ENCODE results near the gene CYB5RL.

CYB5RL gene

DNA sequence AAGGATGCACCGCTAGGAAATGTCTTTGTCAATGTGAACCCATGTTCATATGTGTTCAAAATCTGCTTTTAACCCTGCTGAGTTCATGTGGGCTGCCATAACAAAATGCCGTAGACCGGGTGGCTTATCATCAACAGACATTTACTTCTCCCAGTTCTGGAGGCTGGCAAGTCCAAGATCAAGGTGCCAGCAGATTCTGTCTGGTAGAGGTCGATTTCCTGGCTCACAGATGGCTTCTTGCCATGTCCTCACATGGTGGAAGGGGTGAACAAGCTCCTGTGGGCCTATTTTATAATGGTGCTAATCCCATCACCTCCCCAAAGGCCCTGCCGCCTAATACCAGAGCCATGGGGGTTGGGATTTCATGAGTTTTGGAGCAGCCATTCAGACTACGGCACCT is 42.4 kb downstream of the CYB5RL start:
- TF ChIP-seq TAF1 (IDR thresholded peaks at IDR 0.05; ENCODE audit: borderline replicate concordance, insufficient read depth, low read length) (no peak), FOXP2 (optimal IDR thresholded peaks at IDR 0.05; ENCODE audit: borderline replicate concordance, extremely low read depth, extremely low read length, insufficient read depth) (no peak), SIN3A (IDR thresholded peaks at IDR 0.05; ENCODE audit: borderline replicate concordance, insufficient read depth, low read length) (no peak), POLR2AphosphoS5 (IDR thresholded peaks at IDR 0.05; ENCODE audit: low read depth, low read length) (no peak)
- TF ChIP-seq, protein P1, sequence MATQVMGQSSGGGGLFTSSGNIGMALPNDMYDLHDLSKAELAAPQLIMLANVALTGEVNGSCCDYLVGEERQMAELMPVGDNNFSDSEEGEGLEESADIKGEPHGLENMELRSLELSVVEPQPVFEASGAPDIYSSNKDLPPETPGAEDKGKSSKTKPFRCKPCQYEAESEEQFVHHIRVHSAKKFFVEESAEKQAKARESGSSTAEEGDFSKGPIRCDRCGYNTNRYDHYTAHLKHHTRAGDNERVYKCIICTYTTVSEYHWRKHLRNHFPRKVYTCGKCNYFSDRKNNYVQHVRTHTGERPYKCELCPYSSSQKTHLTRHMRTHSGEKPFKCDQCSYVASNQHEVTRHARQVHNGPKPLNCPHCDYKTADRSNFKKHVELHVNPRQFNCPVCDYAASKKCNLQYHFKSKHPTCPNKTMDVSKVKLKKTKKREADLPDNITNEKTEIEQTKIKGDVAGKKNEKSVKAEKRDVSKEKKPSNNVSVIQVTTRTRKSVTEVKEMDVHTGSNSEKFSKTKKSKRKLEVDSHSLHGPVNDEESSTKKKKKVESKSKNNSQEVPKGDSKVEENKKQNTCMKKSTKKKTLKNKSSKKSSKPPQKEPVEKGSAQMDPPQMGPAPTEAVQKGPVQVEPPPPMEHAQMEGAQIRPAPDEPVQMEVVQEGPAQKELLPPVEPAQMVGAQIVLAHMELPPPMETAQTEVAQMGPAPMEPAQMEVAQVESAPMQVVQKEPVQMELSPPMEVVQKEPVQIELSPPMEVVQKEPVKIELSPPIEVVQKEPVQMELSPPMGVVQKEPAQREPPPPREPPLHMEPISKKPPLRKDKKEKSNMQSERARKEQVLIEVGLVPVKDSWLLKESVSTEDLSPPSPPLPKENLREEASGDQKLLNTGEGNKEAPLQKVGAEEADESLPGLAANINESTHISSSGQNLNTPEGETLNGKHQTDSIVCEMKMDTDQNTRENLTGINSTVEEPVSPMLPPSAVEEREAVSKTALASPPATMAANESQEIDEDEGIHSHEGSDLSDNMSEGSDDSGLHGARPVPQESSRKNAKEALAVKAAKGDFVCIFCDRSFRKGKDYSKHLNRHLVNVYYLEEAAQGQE (IDR thresholded peaks at IDR 0.05; ENCODE audit: insufficient read depth in 1 of 2, low read depth in 2 of 2, low read length in 2 of 2): no peak

DNA sequence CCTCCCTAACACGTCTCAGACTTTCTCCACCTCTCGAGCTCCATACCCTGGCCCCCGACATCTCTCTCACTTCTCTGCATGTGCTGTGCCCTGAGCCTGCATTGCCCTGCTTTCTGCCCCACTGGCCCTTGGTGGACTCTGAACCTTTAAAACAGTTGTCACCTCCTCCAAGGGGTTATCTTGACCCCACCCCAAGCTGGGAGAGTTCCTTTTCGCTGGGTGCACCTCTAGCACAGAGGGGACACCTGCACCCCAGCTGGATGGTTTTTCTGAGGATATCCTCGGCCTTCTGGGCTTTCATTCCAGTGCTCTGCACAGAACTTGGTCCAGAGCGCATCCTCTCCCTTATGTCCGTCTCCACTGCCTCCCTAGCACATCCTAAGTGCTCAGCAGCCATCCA is 42.8 kb downstream of the CYB5RL start:
- TF ChIP-seq POLR2AphosphoS5 (IDR thresholded peaks at IDR 0.05; ENCODE audit: low read depth, low read length): no peak
- TF ChIP-seq, protein P1 (IDR thresholded peaks at IDR 0.05; ENCODE audit: insufficient read depth in 1 of 2, low read depth in 2 of 2, low read length in 2 of 2): no peak
- TF ChIP-seq SIN3A (IDR thresholded peaks at IDR 0.05; ENCODE audit: borderline replicate concordance, insufficient read depth, low read length): no peak
- TF ChIP-seq TAF1 (IDR thresholded peaks at IDR 0.05; ENCODE audit: borderline replicate concordance, insufficient read depth, low read length): no peak
- no peak for TF ChIP-seq FOXP2 (optimal IDR thresholded peaks at IDR 0.05; ENCODE audit: borderline replicate concordance, extremely low read depth, extremely low read length, insufficient read depth)

DNA sequence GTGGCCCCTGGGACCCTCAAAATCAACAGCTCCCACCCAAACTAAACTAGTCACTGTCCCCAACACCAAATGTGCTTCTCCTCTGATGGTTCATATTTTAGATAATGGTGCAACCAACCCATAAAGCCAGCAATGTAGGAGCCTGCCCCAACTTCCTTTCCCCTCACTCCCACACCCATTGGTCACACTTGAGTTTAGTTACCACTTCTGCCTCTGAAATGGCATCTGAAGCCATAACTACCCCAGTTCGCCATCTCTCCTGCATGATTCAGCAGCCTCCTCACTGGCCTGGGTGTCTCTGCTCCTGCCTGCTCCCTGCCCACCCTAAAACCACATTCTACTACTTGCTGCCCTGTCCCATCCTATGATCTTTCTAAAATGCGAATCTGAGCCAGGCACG is 43.6 kb downstream of the CYB5RL start:
- TF ChIP-seq POLR2AphosphoS5 (IDR thresholded peaks at IDR 0.05; ENCODE audit: low read depth, low read length): no peak
- TF ChIP-seq, protein P1 (IDR thresholded peaks at IDR 0.05; ENCODE audit: insufficient read depth in 1 of 2, low read depth in 2 of 2, low read length in 2 of 2): no peak
- TF ChIP-seq SIN3A (IDR thresholded peaks at IDR 0.05; ENCODE audit: borderline replicate concordance, insufficient read depth, low read length): no peak
- no peak for TF ChIP-seq FOXP2 (optimal IDR thresholded peaks at IDR 0.05; ENCODE audit: borderline replicate concordance, extremely low read depth, extremely low read length, insufficient read depth)
- TF ChIP-seq TAF1 (IDR thresholded peaks at IDR 0.05; ENCODE audit: borderline replicate concordance, insufficient read depth, low read length): no peak

DNA sequence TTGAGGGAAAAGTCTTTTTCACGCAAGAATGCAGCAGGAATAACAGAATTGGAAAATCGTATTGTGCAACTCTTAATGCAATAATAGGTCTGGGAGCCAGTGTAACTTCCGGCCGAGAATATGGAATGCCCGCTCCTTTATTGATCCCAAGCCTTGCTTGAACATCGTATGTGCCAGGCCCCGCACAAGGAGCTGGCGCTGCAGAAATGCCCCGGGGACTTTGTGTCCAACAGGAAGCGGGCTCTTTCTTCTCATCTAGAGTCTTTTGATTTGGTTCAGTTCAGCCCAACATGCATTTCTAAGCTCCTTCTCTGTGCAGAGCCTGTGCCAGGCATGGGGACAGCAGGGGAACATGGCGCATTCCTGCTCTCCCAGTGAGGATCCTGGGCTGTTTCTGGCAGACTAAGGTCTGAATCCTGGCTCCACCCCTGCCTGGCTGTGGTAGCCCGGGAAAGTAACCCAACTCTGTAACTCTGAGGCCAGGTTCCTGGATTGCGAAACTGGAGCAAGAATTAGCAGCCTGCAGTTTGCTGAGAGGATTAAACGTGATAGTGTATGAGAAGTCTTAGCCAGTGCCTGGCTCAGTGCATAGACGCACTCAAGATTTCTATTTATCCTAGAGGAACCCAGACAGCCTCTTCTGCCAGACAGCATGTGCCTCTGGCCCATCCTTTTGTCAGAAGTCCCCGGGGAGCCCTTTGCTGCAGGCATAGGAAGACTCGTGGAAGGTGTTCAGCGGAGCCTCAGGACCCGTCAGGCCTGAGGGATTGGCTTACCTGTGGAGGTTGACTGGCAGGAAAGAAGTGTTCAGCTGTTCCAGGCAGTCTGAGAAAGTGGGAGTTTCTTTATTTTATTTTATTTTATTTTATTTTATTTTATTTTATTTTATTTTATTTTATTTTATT is 46.0 kb downstream of the CYB5RL start:
- TF ChIP-seq TAF1 (IDR thresholded peaks at IDR 0.05; ENCODE audit: borderline replicate concordance, insufficient read depth, low read length) (no peak), SIN3A (IDR thresholded peaks at IDR 0.05; ENCODE audit: borderline replicate concordance, insufficient read depth, low read length) (no peak), POLR2AphosphoS5 (IDR thresholded peaks at IDR 0.05; ENCODE audit: low read depth, low read length) (no peak)
- TF ChIP-seq, protein P1 (IDR thresholded peaks at IDR 0.05; ENCODE audit: insufficient read depth in 1 of 2, low read depth in 2 of 2, low read length in 2 of 2): no peak

Data from PFSK-1 (cell line).